OCI-LY7 (cell line): ENCODE data around the gene APCDD1.

Experiments used
- CTCF ChIP-seq: fragments of 200-600 bp; sonication (generic); conservative IDR thresholded peaks from 2 replicates; pipeline ENCODE4 v1.5.1; 2014; ENCODE audit warnings: mild to moderate bottlenecking, antibody characterized with exemption, low read length, moderate library complexity, mixed read lengths
- EZH2phosphoT487 ChIP-seq: fragments of 200-600 bp; sonication (generic); IDR thresholded peaks from 2 replicates; pipeline ENCODE4 v1.6.1; 2018; ENCODE audit warnings: low read depth, borderline replicate concordance, mild to moderate bottlenecking, mixed run types, antibody characterized with exemption, low read length, moderate library complexity, mixed read lengths

GRCh38 chr18:10463741-10464140, 9.3 kb downstream of the APCDD1 start:
- TF ChIP-seq CTCF (no peak), EZH2phosphoT487 (no peak)
